HG02678 (cell line): ENCODE data around the gene RICTOR.
A peak's percentile ranks its signal among the peaks of the same experiment; 100 is the strongest.

Experiments used
- ATAC-seq: cut with Tn5 transposase; IDR thresholded peaks from one replicate; pipeline ENCODE4 v1.9.1; 2021; ENCODE audit warnings: mild to moderate bottlenecking, moderate library complexity; ENCODE audit not compliant: unreplicated experiment

Gene RICTOR

DNA sequence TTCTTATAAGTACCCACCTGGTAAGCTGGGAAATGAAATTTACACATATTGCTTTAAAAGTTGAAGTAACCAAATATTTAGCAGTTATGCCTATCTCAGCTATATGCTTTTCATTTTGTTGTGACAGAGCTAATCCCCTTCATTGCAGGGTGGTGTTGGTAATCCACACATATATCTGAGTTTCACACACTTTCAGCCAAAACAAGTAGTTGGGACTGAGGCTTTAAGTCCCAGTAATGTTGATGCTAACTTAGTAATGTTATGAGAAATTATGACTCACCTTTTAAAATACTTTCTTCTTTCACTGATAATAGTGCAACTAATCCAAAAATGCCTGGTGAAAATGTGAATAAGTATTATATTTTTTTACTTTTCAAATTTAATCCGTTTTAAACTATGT, 19.2 kb upstream of the RICTOR start:
- ATAC-seq = no peak

- ATAC-seq = no peak
Measured at GRCh38 chr5:39092581-39093351, 18.6 kb upstream of the RICTOR start.

DNA sequence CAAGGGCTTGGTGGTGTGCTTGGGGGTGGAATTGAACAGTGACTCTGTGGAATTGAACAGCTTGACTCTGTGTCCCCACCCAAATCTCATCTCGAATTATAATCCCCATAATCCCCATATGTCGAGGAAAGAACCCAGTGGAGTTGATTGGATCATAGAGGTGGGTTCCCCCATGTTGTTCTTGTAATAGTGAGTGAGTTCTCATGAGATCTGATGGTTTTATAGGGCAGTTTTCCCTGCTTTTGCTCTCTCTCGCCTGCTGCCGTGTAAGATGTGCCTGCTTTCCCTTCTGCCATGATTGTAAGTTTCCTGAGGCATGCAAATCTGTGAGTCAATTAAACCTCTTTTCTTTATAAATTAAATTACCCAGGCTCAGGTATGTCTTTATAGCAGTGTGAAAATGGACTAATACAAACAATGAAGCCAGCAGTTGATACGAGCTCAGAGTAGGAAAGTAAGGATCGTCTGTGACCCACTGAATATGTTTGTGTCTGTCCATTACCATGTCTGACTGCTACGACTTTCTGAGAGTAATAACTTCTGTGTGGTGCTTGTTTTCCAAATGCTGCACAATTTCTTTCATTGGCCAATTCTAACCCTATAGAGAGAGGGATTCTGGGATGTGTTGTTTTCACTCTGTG, 17.9 kb upstream of the RICTOR start:
- ATAC-seq = no peak

DNA sequence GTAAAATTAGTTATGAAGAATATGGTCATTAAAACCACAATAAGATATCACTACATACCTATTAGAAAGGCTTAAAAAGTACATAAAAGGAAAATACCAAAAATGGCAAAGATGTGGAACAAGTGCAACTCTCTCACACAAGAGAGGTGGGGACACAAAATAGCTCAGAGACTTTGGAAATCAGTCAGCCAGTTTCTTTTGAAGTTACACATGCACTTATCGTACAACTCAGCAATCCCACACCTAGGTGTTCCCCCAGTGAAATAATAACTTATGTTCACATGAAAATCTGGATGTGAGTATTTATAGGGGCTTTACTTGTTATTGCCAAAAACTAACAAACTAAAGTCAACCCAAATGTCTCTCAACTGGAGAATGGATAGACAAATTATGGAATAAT, 9.8 kb upstream of the RICTOR start:
- ATAC-seq = no peak

GRCh38 chr5:39082995-39083394, 8.8 kb upstream of the RICTOR start:
- no peak for ATAC-seq

- no peak for ATAC-seq
Measured at GRCh38 chr5:39080597-39081204, 6.5 kb upstream of the RICTOR start.

DNA sequence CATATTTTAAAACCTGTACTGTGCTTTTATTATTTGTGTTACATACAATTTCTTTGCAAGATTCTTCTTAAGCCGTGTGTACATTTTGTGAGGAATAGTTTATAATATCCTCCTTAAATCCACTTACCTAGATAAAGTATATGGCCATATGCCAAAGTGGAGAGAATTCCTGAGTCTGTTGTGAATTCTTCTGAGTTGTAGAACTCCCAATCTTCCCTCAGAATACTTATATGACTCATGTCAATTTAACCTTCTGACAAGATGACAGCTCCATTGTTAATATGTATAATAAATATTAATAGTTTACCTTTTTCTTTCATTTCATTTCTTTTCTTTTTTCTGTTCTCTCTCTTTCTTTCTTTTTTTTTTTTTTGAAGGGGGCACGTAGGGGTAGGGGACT, 6.0 kb upstream of the RICTOR start:
- no peak for ATAC-seq

- no peak for ATAC-seq
Measured at GRCh38 chr5:39079147-39079546, 4.9 kb upstream of the RICTOR start.

- peak; percentile 12 for ATAC-seq
Measured at GRCh38 chr5:39076757-39077728, 2.8 kb upstream of the RICTOR start.

DNA sequence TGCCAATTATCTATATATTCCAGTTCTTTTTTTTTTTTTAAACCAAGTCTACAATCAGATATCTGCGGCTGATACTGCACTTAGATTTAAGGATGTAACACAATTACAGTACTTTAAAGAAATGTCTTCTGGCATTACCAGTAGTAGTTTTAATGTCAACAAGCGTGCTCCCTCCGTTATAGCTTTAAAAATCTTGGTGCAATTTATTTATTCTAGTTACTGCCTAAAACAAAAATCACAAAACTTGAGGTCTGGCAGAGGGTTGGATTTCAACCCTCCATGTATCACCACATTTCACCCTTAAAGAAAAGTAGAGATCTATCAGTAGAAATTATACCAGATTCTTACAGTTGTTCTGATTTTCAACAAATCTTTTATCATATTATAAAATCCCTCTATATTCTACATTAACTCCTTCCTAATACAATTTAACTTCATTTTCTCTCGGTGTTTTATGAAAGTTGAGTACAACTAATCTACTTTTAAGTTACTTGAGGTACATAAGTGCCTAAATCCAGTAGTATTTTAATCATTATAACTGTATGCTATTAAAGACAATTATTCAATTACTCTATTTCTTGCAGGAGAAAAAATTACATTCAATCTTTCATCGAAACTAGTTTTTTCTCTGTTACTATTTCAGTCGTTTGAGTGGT, 2.0 kb upstream of the RICTOR start:
- no peak for ATAC-seq

DNA sequence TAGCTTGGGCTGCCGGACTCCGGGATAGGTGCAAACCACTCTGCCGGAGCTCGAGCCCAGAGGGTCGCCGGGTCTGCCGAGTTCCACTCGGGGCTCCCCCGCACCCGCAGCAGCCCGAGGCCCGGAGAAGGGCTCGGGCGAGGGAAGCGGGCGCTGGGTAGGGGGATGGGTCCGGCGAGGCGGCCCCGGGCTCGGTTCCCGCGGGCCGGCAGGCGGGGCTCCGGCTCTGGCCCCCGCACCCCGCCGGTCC, 507 bp downstream of the RICTOR start:
- ATAC-seq = peak; percentile 24

DNA sequence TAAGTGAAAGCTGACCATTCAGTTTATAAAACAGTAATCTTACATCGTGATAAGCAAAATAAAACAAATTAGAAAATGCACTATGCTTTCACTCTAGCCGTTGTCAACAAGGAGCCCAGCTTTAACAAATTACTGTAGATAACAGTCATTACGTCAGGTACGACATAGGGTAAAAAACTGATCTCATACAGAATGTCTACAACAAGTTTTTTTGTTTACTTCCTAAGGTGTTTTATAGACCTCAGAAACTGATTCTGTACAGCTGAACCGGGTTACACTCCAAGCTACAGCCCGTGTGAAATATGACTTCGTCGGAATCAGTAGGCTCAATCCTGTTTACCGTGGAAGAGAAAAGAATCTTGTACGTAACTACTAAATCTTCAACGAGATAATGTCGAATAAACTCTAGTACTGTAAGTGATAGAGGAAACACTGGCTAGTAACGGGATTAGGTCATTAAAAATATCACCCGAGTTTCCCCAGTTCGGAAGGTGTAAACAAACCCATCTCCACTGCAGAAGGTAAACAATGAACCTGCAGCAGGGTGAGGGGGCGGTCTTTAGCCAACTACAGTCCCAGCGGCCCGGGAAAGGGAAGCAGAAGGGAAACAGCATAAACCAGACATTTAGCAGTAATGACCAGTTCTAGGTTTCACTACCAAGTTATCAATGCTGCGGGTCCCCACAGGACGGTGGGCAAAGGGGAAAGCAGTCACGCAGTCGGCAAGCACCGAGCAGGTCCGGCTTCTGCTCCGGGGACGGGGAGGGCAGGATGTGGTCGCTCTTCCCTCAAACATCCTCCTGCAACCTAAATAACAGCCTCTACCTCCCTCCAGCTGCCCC, 1.1 kb downstream of the RICTOR start:
- peak; percentile 38 for ATAC-seq

- no peak for ATAC-seq
Measured at GRCh38 chr5:39068099-39068498, 6.1 kb downstream of the RICTOR start.

DNA sequence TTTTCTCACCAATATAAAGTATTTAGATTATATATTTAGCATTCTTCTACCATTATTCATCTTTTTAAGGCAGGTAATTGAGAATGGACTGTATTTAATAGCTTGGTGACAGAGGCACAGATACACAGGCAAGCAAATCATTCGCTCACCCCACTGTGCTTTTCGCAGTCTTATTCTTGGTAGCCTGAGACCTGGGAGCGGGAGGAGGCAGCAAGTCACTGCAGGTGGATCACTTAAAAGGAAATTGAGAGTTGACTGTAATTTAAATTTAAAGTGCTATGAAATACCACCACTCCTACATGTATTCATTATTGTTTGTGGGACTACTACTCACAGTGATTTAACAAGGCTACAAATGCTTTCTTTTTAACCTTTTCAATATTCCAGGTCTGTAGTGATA, 9.7 kb downstream of the RICTOR start:
- ATAC-seq = no peak

DNA sequence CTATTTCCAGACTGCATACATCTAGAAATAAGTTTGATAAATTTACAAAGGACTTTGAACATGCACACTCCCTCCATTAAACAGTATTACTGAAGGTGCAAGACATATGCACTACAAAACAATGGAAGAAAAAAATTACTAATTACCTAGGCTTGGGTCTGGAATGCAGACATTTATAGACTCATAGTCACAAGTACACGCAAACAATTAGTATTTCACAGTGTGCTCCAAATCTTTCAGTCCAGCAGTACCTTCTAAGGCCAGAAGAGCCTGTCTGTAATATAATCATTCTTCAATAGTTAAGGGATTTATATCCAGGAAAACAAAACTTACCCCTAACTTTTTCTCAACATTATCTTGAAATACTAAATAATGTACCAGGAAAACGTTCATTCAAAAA, 11.2 kb downstream of the RICTOR start:
- no peak for ATAC-seq

DNA sequence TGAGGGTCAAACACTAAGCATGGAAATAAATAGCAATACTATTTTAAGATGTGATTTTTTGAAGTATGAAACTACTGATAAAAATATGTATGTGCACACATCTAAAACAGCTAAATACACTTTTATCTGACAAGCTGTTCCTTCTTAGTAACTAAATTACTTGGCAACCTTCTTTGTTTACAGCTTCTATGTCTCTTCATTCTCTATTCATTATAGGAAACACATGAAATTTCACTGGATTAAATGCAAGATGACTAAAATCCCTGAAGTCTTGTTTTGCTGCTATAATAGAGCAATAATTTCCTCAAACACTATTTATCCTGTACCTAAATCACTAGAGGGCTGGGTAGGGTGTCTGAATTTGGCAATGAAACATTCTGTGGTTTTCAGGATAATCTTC, 11.7 kb downstream of the RICTOR start:
- no peak for ATAC-seq

DNA sequence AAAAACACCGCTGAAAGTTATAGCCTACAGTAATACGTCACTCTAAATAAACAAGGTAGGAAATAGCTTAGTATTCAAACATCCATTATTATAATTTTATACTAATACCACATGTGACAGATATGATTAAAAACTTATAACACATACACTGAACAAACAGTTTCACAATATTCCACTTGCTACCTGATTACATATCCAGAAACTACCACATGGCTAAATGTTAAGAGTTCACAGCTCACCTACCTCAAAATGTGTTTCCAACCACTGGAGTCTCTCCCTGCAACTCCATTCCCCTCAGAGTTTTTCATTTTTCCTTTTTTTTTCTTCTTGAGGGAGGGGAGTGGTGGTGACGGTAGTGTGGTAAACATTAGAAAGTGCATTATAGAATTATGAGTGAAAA, 12.1 kb downstream of the RICTOR start:
- no peak for ATAC-seq

DNA sequence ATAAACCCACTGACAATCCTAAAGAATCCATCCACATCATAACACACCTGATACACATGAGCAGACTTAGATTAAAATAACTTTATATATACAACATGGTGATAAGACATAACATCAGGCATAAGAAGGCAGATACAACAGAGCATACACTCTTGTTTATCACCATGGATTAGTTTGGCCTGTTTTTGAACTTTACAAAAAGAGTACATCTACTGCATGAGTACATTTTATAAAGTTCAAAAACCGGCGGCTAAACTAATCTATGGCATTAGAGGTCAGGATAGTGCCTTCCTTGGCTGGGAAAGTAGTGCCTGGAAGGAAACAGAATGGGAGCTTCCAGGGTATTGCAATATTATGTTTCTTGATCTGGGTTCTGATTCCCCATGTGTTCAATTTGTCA, 15.1 kb downstream of the RICTOR start:
- no peak for ATAC-seq

DNA sequence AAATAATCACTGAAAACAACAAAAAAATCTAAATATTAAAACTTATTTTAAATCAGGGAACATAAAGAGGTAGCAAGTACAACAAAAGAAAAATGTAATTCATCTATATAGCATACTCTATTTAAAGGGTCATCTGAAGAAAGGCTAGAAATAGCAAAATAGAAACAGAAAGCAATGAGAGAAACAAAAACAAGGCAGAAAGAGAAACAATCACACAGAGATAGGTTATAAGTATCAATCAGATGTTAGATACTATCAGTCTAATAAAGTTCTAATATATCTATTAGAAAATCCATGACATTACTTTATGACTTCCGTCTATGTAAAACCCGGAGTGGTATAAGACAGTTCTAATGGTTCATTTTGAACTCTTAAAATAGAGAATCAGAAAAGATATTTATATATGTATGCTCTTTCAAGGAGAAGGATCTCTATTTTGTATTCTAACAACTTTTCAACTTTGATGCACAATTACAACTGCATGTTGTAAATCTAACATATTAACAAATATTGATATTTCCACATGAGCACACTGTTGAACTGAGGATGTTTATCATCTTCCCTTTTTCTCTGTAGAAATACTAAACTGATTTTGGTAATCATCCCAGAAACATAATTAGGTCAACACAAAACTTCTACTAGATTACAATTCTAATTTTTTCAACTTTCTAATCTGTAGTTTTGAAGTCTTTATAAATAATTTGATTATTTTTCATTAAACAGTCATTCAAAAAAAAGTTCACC, 15.8 kb downstream of the RICTOR start:
- peak; percentile 93 for ATAC-seq
